ENCODE results near the gene GFRA1.

GRCh38 chr10:116155191-116155590 is 117.8 kb downstream of the GFRA1 start:
- TF ChIP-seq CTCF (IDR thresholded peaks at IDR 0.05; ENCODE audit: poor library complexity) (no peak), EZH2 (IDR thresholded peaks at IDR 0.05; ENCODE audit: borderline replicate concordance) (no peak), EZH2phosphoT487 (IDR thresholded peaks at IDR 0.05; ENCODE audit: low read depth, severe bottlenecking, unreplicated experiment) (no peak)

All from hepatocyte (in vitro differentiated cells).